ENCODE data around the gene CLCN4. TPM values are rescaled to one million over a fixed set of nuclear protein-coding genes. Genes with fewer than 3 reads are reported as not detected.

The CLCN4 gene
- polyA plus RNA-seq, 3 donors, result 0.27 to 1.9 (median 1.3) TPM

DNA sequence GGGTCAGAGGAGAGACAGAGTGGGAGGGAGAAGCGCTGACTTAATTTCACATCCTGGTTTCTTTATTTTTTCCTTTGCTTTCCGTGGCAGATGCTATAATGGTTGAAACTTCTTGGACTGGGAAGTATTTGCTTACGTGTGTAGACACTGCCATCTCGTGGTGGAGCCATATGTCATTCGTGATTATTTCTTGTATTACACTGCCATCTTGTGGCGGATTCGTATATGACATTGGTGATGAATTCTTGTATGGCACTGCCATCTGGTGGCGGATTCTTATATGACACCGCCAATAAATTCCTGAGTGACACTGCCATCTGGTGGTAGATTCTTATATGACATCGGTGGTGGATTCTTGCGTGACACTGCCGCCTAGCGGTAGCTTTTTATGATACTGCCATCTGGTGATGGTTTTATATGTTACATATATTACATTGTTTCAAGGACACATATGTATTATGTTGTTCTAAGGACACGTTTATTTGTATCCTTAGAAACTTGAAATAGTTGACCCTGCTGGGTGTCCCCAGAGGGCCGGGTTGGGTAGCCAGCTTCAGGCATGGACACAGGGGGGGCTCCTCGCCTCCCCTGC lies 37.3 kb upstream of the CLCN4 start:
- peaks cover 0 to 19% (median 2%) of the 10 kb centered on the region in 7 donors for H3K9me3 Mint-ChIP-seq
- no peaks in the 10 kb centered on the region for H4K20me1 ChIP-seq (ENCODE audit: insufficient read depth, low read length)
- intact Hi-C loops (cut with micrococcal nuclease), result loop anchor here (2.0 to 10.0 kb wide), 5 partner anchors 122 to 1375 kb away; no protein-coding TSS in a partner anchor

GRCh38 chrX:10120331-10120730 lies 36.4 kb upstream of the CLCN4 start:
- H3K27ac Mint-ChIP-seq, result peak overlapping the region in 2 of 7 donors; percentile 80 to 89
- WGBS (ENCODE audit: insufficient coverage), result no CpG with 5 or more reads among the region's 8 CpGs
- no peaks in the 10 kb centered on the region for H3K27me3 ChIP-seq (ENCODE audit: control insufficient read depth in 2 of 2, insufficient read depth in 2 of 2, low read length in 2 of 2)
- H3K36me3 Mint-ChIP-seq, result peaks cover 22 to 27% of the 10 kb centered on the region in 2 donors
- H3K9me3 Mint-ChIP-seq, result peaks cover 0 to 21% (median 8%) of the 10 kb centered on the region in 7 donors
- H3K27ac ChIP-seq (ENCODE audit: low read depth in 1 of 2, low read length in 2 of 2), result peak overlapping the region in 1 of 2 donors; percentile 9
- no peak for DNase-seq
- peaks cover 0 to 8% (median 2%) of the 10 kb centered on the region in 3 donors for H3K27me3 Mint-ChIP-seq (ENCODE audit: low read depth in 3 of 3)
- H3K4me3 ChIP-seq (replicated peaks in 1 of 3; ENCODE audit: low read depth in 2 of 3, low read length in 3 of 3), result peak overlapping the region in 1 of 3 experiments; percentile 39
- H3K4me1 Mint-ChIP-seq, result peaks cover 48% of the 10 kb centered on the region
- H3K4me3 Mint-ChIP-seq, result peak overlapping the region in 1 of 2 donors; percentile 75
- TF ChIP-seq, protein P1, sequence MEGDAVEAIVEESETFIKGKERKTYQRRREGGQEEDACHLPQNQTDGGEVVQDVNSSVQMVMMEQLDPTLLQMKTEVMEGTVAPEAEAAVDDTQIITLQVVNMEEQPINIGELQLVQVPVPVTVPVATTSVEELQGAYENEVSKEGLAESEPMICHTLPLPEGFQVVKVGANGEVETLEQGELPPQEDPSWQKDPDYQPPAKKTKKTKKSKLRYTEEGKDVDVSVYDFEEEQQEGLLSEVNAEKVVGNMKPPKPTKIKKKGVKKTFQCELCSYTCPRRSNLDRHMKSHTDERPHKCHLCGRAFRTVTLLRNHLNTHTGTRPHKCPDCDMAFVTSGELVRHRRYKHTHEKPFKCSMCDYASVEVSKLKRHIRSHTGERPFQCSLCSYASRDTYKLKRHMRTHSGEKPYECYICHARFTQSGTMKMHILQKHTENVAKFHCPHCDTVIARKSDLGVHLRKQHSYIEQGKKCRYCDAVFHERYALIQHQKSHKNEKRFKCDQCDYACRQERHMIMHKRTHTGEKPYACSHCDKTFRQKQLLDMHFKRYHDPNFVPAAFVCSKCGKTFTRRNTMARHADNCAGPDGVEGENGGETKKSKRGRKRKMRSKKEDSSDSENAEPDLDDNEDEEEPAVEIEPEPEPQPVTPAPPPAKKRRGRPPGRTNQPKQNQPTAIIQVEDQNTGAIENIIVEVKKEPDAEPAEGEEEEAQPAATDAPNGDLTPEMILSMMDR (IDR thresholded peaks at IDR 0.05), result no peak
- H3K9ac ChIP-seq (ENCODE audit: insufficient read depth, low read length, poor library complexity, severe bottlenecking), result no peak overlapping the region
- intact Hi-C loops (cut with micrococcal nuclease), result no loop called here
- H3K79me2 ChIP-seq (ENCODE audit: insufficient read depth, low read length), result no peaks in the 10 kb centered on the region
- H2AFZ ChIP-seq (ENCODE audit: insufficient read depth, low read depth, low read length, poor library complexity, severe bottlenecking), result no peak overlapping the region
- no peaks in the 10 kb centered on the region for H4K20me1 ChIP-seq (ENCODE audit: insufficient read depth, low read length)
- H3K4me2 ChIP-seq (replicated peaks; ENCODE audit: extremely low read depth, low read length, poor library complexity, severe bottlenecking), result peak overlapping the region; percentile 44
- peaks cover 0 to 9% of the 10 kb centered on the region in 2 donors for H3K36me3 ChIP-seq (replicated peaks in 1 of 2; ENCODE audit: control insufficient read depth in 1 of 2, insufficient read depth in 2 of 2, low read length in 2 of 2)
- H3K9me3 ChIP-seq (replicated peaks in 1 of 2; ENCODE audit: control insufficient read depth in 1 of 2, insufficient read depth in 1 of 2, low read length in 2 of 2), result no peaks in the 10 kb centered on the region
- peaks cover 47 to 52% of the 10 kb centered on the region in 2 donors for H3K4me1 ChIP-seq (ENCODE audit: control insufficient read depth in 1 of 2, insufficient read depth in 2 of 2, low read length in 2 of 2)

More for the DNA sequence above, 37.3 kb upstream of the CLCN4 start:
- Histone ChIP-seq H3K4me1 (ENCODE audit: control insufficient read depth in 1 of 2, insufficient read depth in 2 of 2, low read length in 2 of 2) (peaks cover 47 to 52% of the 10 kb centered on the region in 2 donors), H3K9me3 (replicated peaks in 1 of 2; ENCODE audit: control insufficient read depth in 1 of 2, insufficient read depth in 1 of 2, low read length in 2 of 2) (no peaks in the 10 kb centered on the region), H3K27ac (ENCODE audit: low read depth in 1 of 2, low read length in 2 of 2) (no peak overlapping the region), H3K4me2 (replicated peaks; ENCODE audit: extremely low read depth, low read length, poor library complexity, severe bottlenecking) (no peak overlapping the region), H3K36me3 (replicated peaks in 1 of 2; ENCODE audit: control insufficient read depth in 1 of 2, insufficient read depth in 2 of 2, low read length in 2 of 2) (peaks cover 0 to 9% of the 10 kb centered on the region in 2 donors), H3K79me2 (ENCODE audit: insufficient read depth, low read length) (no peaks in the 10 kb centered on the region), H3K27me3 (ENCODE audit: control insufficient read depth in 2 of 2, insufficient read depth in 2 of 2, low read length in 2 of 2) (no peaks in the 10 kb centered on the region), H3K4me3 (replicated peaks in 1 of 3; ENCODE audit: low read depth in 2 of 3, low read length in 3 of 3) (no peak overlapping the region), H2AFZ (ENCODE audit: insufficient read depth, low read depth, low read length, poor library complexity, severe bottlenecking) (no peak overlapping the region), H3K9ac (ENCODE audit: insufficient read depth, low read length, poor library complexity, severe bottlenecking) (no peak overlapping the region)
- no CpG with 5 or more reads among the region's 16 CpGs for WGBS (ENCODE audit: insufficient coverage)
- TF ChIP-seq, protein P1 (IDR thresholded peaks at IDR 0.05), result peak; percentile 100
- H3K27ac Mint-ChIP-seq, result peak overlapping the region in 2 of 7 donors; percentile 15 to 16
- H3K4me1 Mint-ChIP-seq, result peaks cover 48% of the 10 kb centered on the region
- H3K36me3 Mint-ChIP-seq, result peaks cover 14 to 23% of the 10 kb centered on the region in 2 donors
- DNase-seq, result peak; percentile 83 to 87 (median 83)
- H3K4me3 Mint-ChIP-seq, result no peak overlapping the region
- H3K27me3 Mint-ChIP-seq (ENCODE audit: low read depth in 3 of 3), result peaks cover 0 to 3% (median 2%) of the 10 kb centered on the region in 3 donors
